Stimulated activated memory B cell treated with anti-CD40 and anti-IgM and Interleukin-4, amounts not matched to agents 10 μg/mL and 1 μg/mL and 100 μg/mL, for 72 hours (primary cell): ENCODE results near the gene SLC6A12.

ENCODE experiments used
- ATAC-seq: fragments of 150-1000 bp; cut with Tn5 transposase; 2 replicates; pipeline ENCODE4 v1.10.0; 2021
- H3K27ac Mint-ChIP-seq: one replicate; pipeline ENCODE4 v1.8.0; 2022; ENCODE audit warnings: mild to moderate bottlenecking, mixed read lengths
- H3K27me3 Mint-ChIP-seq: one replicate; pipeline ENCODE4 v1.8.0; 2022; ENCODE audit warnings: mixed read lengths
- H3K36me3 Mint-ChIP-seq: one replicate; pipeline ENCODE4 v1.8.0; 2022; ENCODE audit warnings: mixed read lengths
- H3K4me1 Mint-ChIP-seq: one replicate; pipeline ENCODE4 v1.8.0; 2022; ENCODE audit warnings: mixed read lengths
- H3K4me3 Mint-ChIP-seq: one replicate; pipeline ENCODE4 v1.8.0; 2022; ENCODE audit warnings: mild to moderate bottlenecking, moderate library complexity, mixed read lengths
- H3K9me3 Mint-ChIP-seq: one replicate; pipeline ENCODE4 v1.8.0; 2022; ENCODE audit warnings: mixed read lengths

SLC6A12 gene

DNA sequence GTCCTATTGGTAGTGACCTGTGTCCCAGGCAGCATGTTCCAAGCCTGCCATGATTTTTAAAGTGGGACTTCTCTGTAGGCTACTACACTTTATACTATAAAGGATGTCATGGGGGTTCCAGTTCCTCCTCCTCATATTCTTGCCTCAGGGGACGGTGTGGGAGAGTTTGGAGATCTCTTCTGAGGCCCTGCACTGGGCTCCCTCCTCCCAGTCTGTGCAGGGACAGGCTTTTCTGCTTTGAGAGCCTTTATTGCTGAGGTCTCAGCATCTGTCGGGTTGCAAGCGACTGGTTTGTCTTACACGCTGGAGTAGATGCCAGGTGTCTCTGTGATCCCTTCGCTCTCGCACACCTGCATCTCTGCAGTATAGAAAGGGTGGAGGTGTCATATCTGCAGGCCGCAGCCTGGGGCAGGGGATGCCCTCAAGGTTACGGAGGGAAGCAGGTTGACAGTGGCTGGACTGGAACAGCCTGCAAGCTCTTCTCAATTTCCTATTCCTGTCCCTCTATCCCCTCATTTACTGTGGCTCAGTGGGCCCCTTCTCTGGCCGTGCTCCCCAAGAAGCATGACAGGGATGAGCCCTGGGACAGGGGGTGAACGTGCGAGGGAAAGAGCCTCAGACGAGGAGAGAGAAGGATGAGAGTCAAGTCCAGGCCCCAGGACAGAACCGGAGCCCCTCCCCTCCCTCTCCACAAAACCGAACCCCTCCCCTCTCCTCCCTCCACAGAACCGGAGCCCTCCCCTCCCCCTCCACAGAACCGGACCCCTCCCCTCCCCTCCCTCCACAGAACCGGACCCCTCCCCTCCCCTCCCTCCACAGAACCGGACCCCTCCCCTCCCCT lies 51.3 kb downstream of the SLC6A12 start:
- H3K9me3 Mint-ChIP-seq = no peaks in the 10 kb centered on the region
- H3K27ac Mint-ChIP-seq = no peak overlapping the region
- no peaks in the 10 kb centered on the region for H3K36me3 Mint-ChIP-seq
- H3K4me1 Mint-ChIP-seq = no peaks in the 10 kb centered on the region
- peak; percentile 59 for ATAC-seq
- H3K4me3 Mint-ChIP-seq = no peak overlapping the region
- H3K27me3 Mint-ChIP-seq = peaks cover 14% of the 10 kb centered on the region

GRCh38 chr12:161823-162222 lies 52.1 kb downstream of the SLC6A12 start:
- H3K27me3 Mint-ChIP-seq = peaks cover 14% of the 10 kb centered on the region
- H3K36me3 Mint-ChIP-seq = no peaks in the 10 kb centered on the region
- H3K4me3 Mint-ChIP-seq = no peak overlapping the region
- no peaks in the 10 kb centered on the region for H3K9me3 Mint-ChIP-seq
- H3K27ac Mint-ChIP-seq = no peak overlapping the region
- no peak for ATAC-seq
- no peaks in the 10 kb centered on the region for H3K4me1 Mint-ChIP-seq

DNA sequence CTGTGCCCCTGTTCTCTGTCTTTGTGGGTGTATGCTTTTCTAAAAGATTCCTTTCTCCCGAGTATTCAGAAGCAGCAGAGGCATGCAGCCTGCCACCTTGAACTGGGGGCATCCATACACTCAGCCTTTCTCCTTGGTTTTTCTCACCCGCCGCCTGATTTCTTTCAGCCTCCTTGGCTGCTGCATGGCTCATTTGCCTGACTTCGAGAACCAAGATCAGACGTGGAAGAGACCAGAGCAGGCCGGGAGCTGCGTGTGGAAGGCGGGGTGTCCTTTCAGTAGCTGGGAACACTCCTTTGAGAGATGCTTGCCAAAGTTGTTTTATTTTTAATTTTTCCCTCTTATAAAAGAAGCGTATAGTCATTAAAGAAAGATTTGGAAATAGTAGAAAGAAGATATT lies 53.1 kb downstream of the SLC6A12 start:
- H3K4me3 Mint-ChIP-seq = no peak overlapping the region
- H3K9me3 Mint-ChIP-seq = no peaks in the 10 kb centered on the region
- no peak for ATAC-seq
- no peaks in the 10 kb centered on the region for H3K4me1 Mint-ChIP-seq
- no peaks in the 10 kb centered on the region for H3K36me3 Mint-ChIP-seq
- no peak overlapping the region for H3K27ac Mint-ChIP-seq
- H3K27me3 Mint-ChIP-seq = peaks cover 14% of the 10 kb centered on the region

DNA sequence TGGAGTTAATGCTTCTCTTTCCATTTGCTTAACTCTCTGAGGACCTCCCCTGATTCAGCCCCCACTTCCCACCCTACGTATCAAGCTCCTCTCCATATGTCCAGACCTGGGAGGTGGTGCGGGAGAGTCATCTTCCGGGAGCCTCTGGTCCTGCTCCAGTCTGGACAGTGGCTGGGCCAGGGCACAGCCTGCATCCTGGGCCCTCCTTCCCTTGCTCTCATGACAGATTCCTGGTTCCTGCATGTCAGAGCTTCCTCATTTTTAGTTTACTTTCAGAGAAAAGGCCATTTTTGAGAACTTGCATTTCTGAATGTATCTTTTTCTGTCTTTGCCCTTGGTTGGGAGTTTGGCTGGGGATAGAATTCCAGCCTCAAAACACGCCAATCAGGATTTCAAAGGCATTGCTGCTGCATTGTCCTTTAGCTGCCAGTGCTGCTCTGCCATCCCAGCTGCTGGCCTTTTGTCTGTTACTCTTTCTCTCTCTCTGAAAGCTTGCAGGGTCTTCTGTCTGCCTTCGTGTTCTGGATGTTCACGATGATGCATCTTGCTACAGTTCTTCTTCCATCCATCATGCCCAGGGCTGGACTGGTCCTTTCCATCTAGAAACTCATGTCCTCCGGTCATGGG lies 54.7 kb downstream of the SLC6A12 start:
- no peaks in the 10 kb centered on the region for H3K4me1 Mint-ChIP-seq
- H3K27me3 Mint-ChIP-seq = peaks cover 17% of the 10 kb centered on the region
- H3K36me3 Mint-ChIP-seq = no peaks in the 10 kb centered on the region
- no peaks in the 10 kb centered on the region for H3K9me3 Mint-ChIP-seq
- ATAC-seq = no peak
- no peak overlapping the region for H3K4me3 Mint-ChIP-seq
- no peak overlapping the region for H3K27ac Mint-ChIP-seq

- H3K27ac Mint-ChIP-seq = no peak overlapping the region
- H3K27me3 Mint-ChIP-seq = peaks cover 23% of the 10 kb centered on the region
- no peaks in the 10 kb centered on the region for H3K9me3 Mint-ChIP-seq
- ATAC-seq = no peak
- no peaks in the 10 kb centered on the region for H3K36me3 Mint-ChIP-seq
- no peak overlapping the region for H3K4me3 Mint-ChIP-seq
- peaks cover 4% of the 10 kb centered on the region for H3K4me1 Mint-ChIP-seq
Observed at GRCh38 chr12:157644-158043, 56.3 kb downstream of the SLC6A12 start.

GRCh38 chr12:156945-157344 lies 57.0 kb downstream of the SLC6A12 start:
- no peak for ATAC-seq
- H3K27me3 Mint-ChIP-seq = peaks cover 30% of the 10 kb centered on the region
- no peak overlapping the region for H3K4me3 Mint-ChIP-seq
- H3K9me3 Mint-ChIP-seq = no peaks in the 10 kb centered on the region
- no peaks in the 10 kb centered on the region for H3K36me3 Mint-ChIP-seq
- H3K27ac Mint-ChIP-seq = no peak overlapping the region
- H3K4me1 Mint-ChIP-seq = peaks cover 4% of the 10 kb centered on the region

GRCh38 chr12:155646-156045 lies 58.3 kb downstream of the SLC6A12 start:
- H3K4me3 Mint-ChIP-seq = no peak overlapping the region
- no peaks in the 10 kb centered on the region for H3K9me3 Mint-ChIP-seq
- ATAC-seq = no peak
- no peaks in the 10 kb centered on the region for H3K36me3 Mint-ChIP-seq
- peaks cover 38% of the 10 kb centered on the region for H3K27me3 Mint-ChIP-seq
- H3K4me1 Mint-ChIP-seq = peaks cover 4% of the 10 kb centered on the region
- no peak overlapping the region for H3K27ac Mint-ChIP-seq

GRCh38 chr12:155006-155405 lies 59.0 kb downstream of the SLC6A12 start:
- H3K9me3 Mint-ChIP-seq = no peaks in the 10 kb centered on the region
- peaks cover 4% of the 10 kb centered on the region for H3K4me1 Mint-ChIP-seq
- no peaks in the 10 kb centered on the region for H3K36me3 Mint-ChIP-seq
- no peak overlapping the region for H3K27ac Mint-ChIP-seq
- H3K27me3 Mint-ChIP-seq = peaks cover 41% of the 10 kb centered on the region
- ATAC-seq = no peak
- H3K4me3 Mint-ChIP-seq = no peak overlapping the region

DNA sequence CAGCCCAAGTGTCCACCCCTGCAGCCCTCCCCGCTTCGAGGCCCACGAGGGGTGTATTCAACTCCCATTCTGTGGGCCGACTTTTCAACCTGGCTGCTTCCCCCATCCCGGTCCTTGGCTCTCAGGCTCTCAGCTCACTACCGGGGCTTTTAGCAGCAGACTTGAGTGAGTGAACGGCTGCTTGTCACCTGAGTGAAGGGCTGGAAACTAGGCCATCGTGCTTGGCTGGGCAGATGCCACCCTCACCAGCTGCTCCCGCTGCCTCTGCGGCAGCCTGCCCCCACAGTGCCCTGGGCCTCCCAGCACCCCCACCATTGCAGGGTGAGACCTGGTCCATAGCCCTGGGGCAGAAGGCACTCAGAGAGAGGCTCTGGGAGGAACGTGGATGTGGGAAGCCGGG lies 59.9 kb downstream of the SLC6A12 start:
- Mint-ChIP-seq H3K27me3 (peaks cover 51% of the 10 kb centered on the region), H3K4me3 (no peak overlapping the region), H3K4me1 (peaks cover 4% of the 10 kb centered on the region), H3K27ac (no peak overlapping the region), H3K36me3 (no peaks in the 10 kb centered on the region), H3K9me3 (no peaks in the 10 kb centered on the region)
- no peak for ATAC-seq

DNA sequence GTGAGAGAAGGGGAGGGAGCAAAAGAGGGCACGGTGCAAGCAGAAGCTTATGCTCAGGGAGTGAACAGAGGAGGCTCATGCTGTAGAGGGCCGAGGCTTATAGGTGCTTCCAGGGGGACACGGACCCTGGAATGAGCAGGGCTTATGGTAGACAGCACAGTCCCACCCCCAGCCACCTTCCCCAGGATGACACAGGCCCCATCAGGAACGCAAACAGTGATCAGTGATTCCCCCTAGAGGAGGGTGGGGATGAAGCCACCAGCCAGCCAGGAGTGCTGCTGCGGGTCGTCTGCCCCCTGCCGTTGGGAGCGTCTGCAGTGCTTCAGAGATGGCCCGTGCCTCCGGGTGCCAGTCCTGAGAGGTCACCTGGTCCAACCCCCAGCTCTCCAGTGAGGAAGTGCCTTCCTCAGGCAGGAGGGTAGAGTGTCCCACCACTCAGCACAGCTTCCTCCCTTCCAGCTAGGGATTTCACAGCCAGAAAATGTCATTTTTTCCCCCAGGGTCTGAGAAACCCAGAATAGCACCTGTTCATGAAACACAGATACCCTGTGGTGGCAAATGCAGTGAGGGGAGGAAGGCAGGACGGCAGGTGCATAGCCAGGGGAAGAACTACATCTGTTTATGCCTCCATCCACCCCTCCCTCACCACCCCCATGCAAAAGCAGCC lies 60.7 kb downstream of the SLC6A12 start:
- Mint-ChIP-seq H3K36me3 (no peaks in the 10 kb centered on the region), H3K4me3 (no peak overlapping the region), H3K27ac (no peak overlapping the region), H3K4me1 (peaks cover 4% of the 10 kb centered on the region), H3K9me3 (no peaks in the 10 kb centered on the region), H3K27me3 (peaks cover 51% of the 10 kb centered on the region)
- ATAC-seq = peak; percentile 56

DNA sequence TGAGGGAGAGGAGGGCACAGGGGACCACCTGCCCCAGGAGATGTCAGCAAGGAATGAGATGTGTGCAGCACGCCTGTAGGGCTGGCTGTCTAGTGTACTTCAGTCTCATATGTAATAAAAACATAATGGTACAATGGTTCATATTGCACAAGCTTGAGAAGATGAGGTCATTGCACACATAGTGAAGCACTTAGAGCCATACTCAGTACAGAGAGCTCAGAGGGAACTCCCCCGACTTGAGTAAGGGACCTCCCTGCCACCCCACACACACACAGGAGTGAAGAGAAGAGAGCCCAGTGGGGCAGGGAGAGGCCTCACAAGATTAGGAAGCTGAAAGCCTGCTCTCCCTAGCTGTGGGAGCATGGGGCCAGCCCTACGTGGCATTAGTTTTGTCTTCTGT lies 61.5 kb downstream of the SLC6A12 start:
- Mint-ChIP-seq H3K9me3 (no peaks in the 10 kb centered on the region), H3K4me3 (no peak overlapping the region), H3K27me3 (peaks cover 51% of the 10 kb centered on the region), H3K36me3 (no peaks in the 10 kb centered on the region), H3K4me1 (peaks cover 4% of the 10 kb centered on the region), H3K27ac (no peak overlapping the region)
- ATAC-seq = no peak

DNA sequence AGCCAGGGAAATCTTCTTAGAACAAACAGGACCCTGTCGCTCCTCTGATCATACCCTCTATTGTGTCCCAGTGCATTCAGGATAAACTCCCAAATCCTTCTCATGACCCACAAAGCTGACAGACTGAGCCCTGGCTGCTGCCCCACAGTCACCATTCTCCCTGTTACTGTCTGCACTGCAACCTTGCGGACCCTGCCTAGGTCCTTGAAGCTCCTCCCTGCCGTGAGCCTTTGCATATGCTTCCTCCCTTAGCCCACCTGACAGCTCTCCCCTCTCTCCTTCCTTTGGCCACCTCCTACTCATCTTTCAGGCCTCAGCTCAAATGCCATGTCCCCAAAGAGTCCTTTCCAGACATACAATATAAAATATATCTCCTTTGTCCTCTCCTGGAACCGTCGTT lies 62.4 kb downstream of the SLC6A12 start:
- peaks cover 4% of the 10 kb centered on the region for H3K4me1 Mint-ChIP-seq
- no peak overlapping the region for H3K27ac Mint-ChIP-seq
- peaks cover 51% of the 10 kb centered on the region for H3K27me3 Mint-ChIP-seq
- no peak for ATAC-seq
- no peaks in the 10 kb centered on the region for H3K36me3 Mint-ChIP-seq
- H3K4me3 Mint-ChIP-seq = no peak overlapping the region
- H3K9me3 Mint-ChIP-seq = no peaks in the 10 kb centered on the region

GRCh38 chr12:148676-149416 lies 65.1 kb downstream of the SLC6A12 start:
- Mint-ChIP-seq H3K27ac (no peak overlapping the region), H3K4me3 (no peak overlapping the region), H3K4me1 (peaks cover 4% of the 10 kb centered on the region), H3K9me3 (no peaks in the 10 kb centered on the region), H3K27me3 (peaks cover 36% of the 10 kb centered on the region), H3K36me3 (no peaks in the 10 kb centered on the region)
- ATAC-seq = no peak

DNA sequence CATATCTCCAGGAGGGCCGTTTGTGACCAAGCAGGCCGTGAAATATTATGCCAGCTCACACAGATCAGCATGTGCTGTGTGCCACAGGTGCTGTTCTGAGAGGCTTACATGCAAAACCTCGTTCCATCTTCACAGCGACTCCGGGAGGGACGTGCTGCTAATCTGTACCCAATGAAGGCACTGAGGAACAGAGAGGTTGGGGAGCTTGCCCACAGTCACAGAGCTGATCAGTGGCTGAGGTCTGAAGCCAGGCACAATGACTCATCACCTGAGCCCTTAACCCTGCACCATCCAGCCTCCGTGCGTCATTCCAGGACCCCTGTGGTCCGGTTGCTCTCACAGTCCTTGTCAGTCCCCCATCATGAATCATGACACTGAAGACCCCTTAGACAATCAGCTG lies 66.7 kb downstream of the SLC6A12 start:
- H3K4me3 Mint-ChIP-seq = no peak overlapping the region
- no peaks in the 10 kb centered on the region for H3K4me1 Mint-ChIP-seq
- H3K36me3 Mint-ChIP-seq = no peaks in the 10 kb centered on the region
- no peaks in the 10 kb centered on the region for H3K9me3 Mint-ChIP-seq
- H3K27me3 Mint-ChIP-seq = peaks cover 31% of the 10 kb centered on the region
- peak; percentile 6 for ATAC-seq
- no peak overlapping the region for H3K27ac Mint-ChIP-seq

- no peak for ATAC-seq
- H3K27me3 Mint-ChIP-seq = peaks cover 38% of the 10 kb centered on the region
- H3K4me1 Mint-ChIP-seq = no peaks in the 10 kb centered on the region
- H3K36me3 Mint-ChIP-seq = no peaks in the 10 kb centered on the region
- H3K9me3 Mint-ChIP-seq = no peaks in the 10 kb centered on the region
- H3K4me3 Mint-ChIP-seq = no peak overlapping the region
- H3K27ac Mint-ChIP-seq = no peak overlapping the region
Observed at GRCh38 chr12:145369-145960, 68.5 kb downstream of the SLC6A12 start.
